HG02571 (cell line): ENCODE measurements around the gene PLEKHA1.

Source experiments
- ATAC-seq: cut with Tn5 transposase; IDR thresholded peaks from one replicate; pipeline ENCODE4 v1.9.1; 2021; ENCODE audit warnings: mild to moderate bottlenecking, moderate library complexity; ENCODE audit not compliant: unreplicated experiment

The PLEKHA1 gene

DNA sequence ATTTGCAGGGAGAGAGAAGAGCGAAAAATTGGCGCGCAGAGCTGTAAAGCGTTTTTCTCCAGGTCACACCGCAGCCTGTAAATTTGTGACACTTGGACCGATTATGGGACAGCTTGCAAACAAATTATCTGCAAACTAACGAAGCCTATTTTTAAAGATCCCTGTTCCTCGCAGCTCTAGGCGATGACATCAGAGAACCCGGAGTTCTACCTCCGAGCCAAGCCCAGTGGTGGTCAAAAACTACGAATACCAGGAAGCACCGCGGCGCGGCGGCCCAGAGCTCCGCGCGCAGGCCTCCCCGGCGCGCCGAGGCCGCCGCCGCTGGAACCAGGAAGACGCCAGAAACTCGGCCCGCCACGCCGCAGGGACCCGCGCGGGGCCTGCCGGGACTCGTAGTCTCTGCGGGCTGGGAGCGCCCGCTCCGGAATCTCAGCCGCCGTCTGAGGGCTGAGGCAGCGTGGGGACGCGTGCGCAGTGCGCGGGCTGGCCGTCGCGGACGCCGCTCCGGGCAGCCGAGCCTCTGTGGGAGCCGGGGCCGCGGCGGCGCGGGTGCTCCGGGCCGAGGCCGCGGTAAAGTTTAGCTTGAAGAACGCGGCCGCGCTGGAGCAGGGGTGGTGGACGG lies at the start of gene PLEKHA1:
Gene PLEKHA1 (plus strand): TSS at position 472 of the 622 bp plus-strand sequence. CDS start 18,493 bp downstream, outside the sequence.
- peak; percentile 73 for ATAC-seq

DNA sequence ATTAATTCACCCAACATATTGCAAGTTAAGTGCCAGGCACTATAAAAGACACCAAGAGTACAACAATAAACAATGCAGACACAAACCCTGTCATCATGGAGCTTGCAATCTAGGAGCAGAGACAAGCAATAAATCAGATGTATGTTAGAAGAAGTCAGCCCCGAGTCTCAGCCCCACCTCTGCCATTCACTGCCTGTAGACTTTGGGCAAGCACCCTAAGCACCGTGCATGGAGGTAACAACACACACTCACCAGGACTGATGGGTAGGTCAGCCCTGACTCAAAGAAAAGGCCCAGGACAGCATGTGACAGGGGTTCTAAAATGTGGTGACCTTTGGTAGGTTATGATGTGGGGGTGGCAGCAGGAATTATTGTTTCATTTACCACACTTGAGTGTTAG lies 49.3 kb upstream of the PLEKHA1 start:
- no peak for ATAC-seq

DNA sequence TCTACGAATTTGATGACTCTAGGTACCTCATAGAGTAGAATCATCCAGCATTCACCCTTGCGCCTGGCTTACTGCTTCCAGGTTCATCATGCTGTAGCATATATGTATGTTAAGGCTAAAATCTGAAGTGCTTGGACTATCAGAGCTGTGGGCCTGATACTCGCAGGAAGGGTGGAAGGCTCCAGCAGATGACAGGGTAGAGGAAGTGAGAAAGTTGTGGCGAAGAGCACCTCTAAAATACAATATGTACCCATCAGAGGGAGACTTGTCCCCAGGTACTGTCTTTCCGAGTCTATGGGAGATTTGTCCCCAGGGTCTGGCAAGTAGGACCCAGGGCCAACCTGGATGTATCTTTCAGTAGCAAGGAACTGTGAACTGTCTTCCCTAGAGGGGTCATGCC lies 48.1 kb upstream of the PLEKHA1 start:
- no peak for ATAC-seq

DNA sequence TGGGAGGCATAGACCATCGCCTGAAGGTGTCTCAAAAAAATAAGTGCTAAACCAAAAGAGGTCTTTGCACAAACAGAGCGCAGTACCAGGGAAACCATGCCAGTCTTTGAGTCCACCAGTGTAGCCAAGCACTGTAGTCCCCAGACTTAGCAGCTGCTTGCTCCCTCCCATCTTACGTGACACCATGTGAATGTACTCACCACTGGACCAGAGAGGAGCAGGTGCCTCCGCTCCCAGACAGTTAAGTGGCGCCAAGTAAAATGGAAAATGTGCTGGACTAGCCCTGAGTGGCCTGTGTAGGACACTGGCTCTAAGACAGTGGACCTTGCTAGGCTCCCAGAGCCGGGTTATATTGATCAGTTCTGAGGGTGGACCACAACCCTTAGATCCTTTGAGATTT lies 47.7 kb upstream of the PLEKHA1 start:
- ATAC-seq: no peak

DNA sequence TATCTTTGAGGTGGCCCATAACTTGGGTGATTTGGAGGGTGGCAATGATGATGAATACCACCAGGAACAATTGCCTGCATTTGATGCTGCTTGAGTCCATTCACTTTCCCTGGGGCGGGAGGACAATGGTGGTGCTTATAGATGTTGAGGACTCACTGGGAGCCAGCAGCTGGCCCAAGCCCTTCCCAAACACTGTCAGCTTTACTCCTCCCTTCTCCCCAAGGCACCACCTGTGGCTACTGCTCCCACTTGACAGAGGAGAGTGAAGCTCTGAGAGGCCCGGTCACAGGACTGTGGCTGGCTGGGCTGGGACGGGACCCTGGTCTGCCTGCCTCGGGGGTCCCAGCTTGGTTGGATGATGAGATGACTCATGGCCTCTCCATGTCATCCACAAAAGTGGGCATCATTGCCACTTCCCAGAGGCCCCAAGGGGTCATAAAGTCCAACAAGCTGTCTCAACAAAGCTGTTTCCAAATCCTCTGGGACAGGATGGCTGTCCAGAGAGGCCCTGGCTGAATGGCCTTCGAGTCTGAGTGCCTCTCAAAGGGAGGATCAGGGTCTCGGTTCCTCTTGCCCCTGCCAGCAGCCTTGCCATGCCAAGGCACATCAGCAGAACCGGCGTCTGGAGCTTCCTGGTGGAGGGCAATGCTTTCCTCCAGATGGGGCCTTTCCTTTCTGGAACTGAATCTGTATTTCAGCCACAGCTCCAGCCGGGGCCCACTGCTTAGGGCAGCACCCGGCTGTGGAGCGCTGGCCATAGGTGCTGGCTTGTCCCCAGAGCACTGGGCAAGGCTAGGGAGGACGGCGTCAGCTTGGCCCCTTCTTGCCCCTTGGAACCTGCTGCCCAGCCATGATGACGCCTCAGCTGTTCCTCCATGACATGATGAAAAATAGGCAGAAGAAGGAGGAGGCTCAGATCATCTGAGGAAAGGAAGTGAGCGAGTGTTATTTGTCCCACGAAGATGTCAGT lies 47.0 kb upstream of the PLEKHA1 start:
- ATAC-seq: no peak

DNA sequence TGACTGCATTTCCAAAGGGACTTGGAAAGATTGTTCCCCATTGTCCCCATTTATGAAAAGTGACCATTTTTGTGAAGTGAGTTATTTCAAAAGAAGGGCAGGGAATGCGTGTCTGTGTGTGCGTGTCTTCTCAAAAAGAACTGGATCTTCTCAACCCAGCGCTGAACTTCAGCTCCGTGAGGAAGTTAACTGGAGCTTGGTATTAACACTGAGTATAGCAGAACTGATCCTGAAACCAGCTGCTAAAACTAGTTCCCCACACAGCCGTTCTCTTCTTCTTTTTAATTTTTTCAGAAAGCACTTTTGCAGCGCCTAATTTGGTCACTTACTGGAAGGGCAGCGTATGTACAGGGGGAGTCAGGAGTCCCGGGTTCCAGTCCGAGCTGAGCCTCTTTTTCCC lies 45.8 kb upstream of the PLEKHA1 start:
- ATAC-seq: no peak

DNA sequence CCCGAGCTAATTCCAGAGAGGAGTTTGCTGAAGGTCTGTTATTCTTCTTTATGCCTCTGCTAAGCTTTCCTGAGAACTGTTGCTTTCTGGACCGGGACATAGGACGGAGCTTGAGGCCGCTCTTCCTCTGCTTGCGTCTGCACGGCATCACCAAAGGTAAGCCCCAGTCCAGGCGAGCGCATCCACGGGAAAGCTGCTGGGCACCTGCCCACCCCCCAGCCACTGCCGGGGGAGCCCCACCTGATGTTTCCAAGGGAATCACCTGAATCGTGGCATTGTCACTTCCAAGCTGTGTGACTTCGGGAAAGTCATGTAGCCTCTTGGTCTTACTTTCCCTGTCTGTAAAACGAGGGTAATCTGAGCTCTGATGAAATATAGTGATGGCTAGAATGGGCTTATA lies 45.1 kb upstream of the PLEKHA1 start:
- no peak for ATAC-seq

DNA sequence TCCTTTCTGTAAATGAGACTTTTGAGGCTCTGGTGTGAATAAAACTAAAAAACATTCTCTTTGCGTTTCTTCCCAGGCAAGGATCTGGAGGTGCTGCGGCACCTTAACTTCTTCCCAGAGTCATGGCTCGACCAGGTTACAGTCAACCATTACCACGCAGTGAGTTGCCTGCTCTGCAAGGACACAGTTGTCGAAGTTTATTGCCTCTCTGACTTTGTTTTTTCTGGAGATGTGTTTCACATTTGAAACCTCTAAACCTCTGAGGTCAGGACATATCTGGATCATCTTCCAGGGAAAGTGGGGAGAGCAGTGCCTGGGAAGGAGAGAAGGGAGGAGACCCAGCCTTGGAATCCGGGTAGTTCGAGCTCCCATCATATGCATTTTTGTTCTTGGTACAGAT lies 43.4 kb upstream of the PLEKHA1 start:
- no peak for ATAC-seq

DNA sequence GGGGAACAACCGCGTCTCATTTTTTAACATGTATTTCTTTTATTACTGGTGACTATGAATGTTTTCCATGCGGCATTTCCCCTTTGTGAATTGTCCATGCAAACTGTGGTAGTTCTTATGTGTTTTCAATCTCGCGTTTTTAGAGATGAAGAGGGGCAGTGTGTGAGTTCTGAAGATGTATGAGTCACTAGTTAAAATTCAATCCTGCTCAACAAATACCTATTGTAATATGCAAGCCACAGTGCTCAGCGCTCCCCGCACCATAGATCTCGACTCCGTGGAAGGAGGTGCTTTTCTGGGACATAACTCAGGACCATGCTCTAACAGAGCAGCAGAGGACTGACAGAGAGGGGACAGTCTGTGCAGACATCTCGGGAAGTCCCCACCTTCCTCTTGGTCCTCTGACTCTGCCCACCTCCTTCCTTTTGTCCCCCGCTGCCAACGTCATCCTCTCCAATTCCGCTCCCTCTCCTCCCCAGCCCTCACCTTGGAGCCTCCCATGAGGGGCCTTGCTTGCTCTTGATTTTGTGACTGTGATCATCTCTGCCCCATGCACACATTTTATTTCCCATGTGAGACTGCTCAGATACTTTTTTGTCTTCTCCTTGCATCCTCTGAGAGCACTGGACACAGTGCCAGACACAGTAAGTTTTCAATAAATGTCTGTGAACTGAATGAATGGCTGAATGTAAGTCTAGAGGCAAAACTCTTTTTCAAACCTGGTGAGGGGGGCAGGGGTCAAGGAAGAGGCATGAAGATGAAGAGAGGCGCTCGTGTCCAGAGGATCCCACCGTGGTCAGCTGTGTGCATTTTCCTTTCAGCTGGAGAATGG lies 42.7 kb upstream of the PLEKHA1 start:
- ATAC-seq: no peak

DNA sequence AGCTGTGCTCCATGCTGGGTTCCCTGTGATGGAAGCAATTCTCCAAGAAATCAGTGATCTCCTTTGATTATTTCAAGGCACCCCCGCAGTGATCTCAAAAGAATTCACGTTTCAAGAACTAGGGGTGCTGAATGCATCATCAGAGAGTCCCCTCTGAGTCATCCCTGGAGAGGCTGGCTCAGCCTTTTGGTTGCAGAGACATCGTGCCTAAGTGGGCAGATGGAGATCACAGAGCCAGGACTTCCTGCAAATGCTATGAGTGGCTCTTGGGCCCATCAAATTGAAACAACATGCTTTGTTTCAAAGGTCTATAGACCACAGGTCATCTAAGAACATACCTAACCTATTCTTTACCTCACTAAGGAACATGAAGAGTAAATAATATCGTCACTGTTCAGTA lies 41.5 kb upstream of the PLEKHA1 start:
- peak; percentile 50 for ATAC-seq

DNA sequence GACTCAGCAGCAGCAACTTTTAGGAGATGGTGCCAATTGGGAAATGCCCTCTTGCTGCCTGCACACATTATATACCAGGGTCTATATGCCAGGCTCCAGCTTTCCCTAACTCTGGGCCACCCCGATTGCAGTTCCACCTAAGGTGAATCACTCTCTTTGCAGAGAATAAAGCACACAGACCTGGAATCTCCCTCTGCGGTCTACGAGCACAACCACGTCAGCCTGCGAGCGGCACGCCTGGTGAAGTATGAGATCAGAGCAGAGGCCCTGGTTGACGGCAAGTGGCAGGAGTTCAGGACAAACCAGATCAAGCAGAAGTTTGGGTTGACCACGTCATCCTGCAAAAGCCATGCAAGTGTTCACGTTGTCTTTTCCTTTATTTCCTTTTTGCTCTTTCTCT lies 38.2 kb upstream of the PLEKHA1 start:
- ATAC-seq: no peak

DNA sequence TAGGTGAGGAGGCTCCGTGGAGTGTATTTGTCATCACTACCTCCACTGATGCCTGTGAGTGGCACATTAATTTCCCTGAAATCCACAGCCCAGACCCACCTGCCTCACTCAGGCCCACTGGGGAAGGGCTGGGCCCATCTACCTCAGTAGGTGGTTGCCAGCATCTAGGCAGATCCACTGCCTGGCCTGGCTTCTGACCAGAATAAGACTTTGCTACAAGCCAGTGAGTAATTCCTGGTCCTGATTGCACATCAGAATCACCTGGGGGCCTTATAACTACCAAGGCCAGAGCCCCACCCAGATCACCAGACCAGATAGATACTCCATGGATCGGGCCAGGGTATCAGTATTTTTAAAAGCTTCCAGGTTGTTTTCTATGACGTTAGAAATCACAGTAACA lies 37.5 kb upstream of the PLEKHA1 start:
- ATAC-seq: no peak

DNA sequence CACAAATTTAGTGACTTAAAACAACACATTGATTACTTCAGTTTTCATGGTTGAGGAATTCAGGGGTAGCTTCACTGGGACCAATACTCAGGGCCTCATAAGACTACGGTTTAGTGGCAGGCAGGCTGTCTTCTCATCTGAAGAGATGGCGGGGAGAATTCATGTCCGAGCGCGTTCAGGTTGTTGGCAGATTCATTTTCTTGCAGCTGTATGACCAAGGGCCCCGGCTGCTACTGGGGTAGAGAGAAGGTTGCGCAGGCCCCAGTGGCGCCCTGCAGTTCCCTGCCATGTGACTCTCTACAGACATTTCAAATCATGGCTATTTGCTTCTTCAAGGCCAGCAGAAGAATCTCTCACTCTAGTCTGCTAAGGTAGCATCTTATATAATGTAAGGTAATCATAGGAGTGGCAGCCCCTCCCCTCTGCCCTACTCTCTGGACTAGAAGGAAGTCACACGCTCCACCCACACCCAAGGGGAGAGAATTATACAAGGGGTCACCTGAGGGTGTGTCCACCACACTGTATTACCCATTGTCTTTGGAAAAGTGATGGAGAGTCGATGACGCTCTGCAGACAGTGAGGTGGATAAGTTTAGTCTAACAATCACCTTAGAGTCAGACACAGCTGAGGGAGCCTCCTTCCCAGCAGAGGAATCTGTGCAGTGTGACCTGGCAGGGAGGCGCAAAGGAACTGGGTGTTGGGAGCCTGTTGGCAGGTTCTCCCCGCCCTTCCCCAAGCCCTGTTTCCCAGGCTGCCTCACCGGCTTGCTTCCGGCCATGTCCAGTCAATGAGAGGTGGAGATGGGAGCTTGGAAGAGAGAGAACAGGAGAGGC lies 35.7 kb upstream of the PLEKHA1 start:
- no peak for ATAC-seq

DNA sequence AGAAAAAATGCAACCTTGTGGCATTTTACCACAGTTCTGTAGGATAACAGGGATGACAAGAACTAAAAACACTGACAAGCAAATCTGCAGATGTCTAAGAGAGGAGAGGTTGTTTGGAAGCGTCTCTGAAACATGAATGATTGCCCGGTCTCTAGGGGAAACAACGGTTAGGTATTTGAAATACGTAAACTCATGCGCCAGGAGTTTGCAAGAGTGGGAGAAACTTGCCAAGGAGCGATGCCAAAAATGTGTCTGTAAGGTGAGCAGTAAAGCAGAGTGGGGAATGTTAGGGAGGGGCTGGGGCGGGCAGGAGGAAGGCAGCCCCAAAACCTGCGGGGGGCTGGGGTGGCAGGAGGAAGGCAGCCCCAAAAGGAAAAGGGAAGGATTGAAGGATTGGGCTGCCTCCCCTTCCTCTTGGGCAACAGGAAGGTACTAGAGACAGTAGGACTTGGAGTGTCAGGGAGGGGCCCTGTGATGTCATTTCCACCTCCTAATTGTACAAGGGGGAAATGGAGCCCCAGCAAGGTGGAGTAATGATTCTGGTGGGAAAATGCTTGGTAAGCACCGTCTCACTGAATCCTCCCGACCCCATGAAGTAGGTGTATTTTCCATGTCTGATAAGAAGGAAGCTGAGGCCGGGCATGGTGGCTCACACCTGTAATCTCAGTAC lies 33.2 kb upstream of the PLEKHA1 start:
- ATAC-seq: no peak

DNA sequence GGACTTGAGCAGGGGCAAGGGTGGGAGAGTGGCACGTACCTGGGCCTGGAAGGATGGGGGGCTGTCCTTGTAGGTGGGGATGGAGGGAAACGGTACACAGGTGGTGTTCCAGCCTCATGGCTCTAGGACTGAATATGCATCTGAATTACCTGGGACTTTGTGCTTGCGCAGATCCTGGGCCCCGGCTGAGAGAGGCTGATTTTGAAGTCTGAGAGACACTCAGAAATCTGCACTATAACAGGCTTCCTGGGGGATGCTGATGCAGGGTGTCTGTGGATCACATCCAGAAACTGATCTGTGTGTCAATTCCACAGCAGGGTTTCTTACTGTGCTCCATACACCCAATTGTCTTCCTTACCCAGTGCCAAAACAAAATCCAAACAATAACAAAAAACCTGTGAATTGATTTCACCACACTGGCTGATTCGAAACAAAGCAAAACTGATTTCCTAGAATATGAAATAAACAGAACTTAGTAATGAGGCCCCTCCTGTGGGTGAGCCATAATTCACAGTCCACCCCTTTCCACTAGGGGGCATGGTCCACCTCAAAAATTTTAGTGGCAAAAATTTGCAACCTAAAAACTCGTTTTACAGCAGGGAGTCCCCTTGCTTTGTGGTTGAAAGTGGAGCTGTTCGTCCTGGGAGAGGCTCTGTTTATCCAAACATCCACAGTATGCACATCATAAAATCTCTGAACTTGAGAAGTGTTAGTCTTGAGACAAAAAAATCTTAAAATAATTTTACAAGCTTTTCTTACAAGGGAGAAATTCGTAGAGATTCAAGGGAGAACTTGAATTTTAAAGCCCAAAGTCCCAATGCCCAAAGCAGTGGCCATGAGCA lies 32.0 kb upstream of the PLEKHA1 start:
- no peak for ATAC-seq

DNA sequence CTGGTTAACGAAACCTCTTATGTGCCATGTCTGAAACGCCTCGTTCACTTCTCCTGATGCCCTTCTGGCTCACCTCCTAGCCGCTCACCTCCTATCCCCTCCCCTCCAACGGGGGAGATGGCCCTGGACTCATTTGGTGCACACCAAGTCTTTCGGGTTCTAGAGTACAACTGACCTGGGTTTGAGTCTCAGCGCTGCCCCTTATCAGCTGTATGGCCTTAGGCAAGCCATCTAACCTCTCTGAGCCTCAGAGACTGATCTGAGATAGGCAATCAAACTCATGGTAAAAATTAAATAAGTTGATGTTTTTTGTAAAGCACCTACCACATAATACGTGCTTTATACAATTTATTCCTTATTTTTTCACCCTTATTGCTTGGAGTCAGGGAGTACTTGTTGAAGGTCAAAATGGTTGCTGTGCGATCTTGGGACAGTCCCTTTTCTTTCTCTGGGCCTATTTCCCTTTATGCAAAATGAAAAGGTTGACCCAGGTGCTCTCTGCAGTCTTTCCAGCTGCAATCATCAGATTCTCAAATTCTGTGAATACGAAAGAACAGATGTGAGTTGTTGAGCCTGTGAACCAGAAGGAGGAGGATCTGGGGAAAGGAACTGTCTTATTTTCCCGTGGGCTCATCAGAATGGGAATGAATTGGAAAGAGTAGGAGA lies 31.2 kb upstream of the PLEKHA1 start:
- no peak for ATAC-seq

DNA sequence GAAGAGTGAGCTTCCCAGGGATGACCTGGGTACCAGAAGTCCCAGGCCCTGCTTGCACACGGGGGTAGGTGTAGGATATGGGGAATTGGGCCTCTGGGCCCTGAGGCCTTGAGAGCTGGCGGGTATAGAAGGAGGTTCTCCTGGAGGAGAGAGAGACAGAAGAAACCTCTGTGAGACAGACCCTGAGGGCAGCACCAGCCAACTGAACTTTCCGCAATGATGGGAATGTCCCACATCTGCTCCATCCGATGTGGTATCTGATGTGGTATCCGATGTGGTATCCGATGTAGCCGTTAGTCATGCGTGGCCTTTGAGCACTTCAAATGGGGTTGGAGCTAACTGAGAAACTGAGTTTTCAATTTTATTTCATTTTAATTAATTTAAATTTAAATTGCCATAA lies 30.6 kb upstream of the PLEKHA1 start:
- ATAC-seq: no peak

DNA sequence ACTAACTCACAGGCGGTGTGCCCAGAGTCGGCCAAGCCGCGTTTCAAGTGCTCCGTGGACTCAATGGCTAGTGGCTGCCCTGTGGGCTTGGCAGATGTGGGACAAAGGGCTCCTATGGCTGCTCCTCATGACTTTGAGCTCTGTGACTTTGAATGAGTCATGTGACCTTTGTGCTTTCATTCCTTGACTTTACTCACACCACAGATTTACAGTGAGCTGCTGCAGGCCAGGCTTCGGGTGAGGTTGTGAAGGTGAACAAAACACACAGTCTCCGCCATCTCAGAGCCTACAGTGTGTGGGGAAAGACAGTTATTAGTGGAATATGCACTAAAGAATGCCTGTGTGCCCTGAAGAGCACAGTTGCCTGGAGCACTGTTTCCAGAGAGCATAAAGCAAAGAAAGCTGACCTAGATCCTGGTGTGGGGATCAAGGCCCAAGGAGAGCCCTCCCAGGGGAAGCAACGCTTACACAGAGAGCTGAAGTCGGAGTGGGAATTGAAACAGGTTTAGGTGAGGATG lies 29.7 kb upstream of the PLEKHA1 start:
- ATAC-seq: no peak
